MM.1S (cell line): ENCODE results near the gene RNF144B.
"Not testable (repeated sequence)": the region's sequence is repeated elsewhere in the genome, so short reads cannot be mapped to it uniquely, and the experiment has no call there.

ENCODE experiments used
- DNase-seq: peaks from one replicate; pipeline ENCODE4 v3.0.0-alpha.2; 2015
- H2AFZ ChIP-seq: fragments of 300-600 bp; sonication (generic); 2 replicates; pipeline ENCODE4 v1.6.0; 2016; ENCODE audit warnings: antibody characterized with exemption, low read length
- H3F3A ChIP-seq: fragments of 300-600 bp; sonication (generic); 2 replicates; pipeline ENCODE4 v1.6.1; 2016; ENCODE audit warnings: mild to moderate bottlenecking, antibody characterized with exemption, low read length, moderate library complexity, mixed read lengths; ENCODE audit not compliant: insufficient read depth
- H3K27ac ChIP-seq: fragments of 300-600 bp; sonication (generic); 2 replicates; pipeline ENCODE4 v1.5.1; 2016; ENCODE audit warnings: mild to moderate bottlenecking, low read length
- H3K27me3 ChIP-seq: fragments of 300-600 bp; sonication (generic); replicated peaks from 2 replicates; pipeline ENCODE4 v1.6.0; 2016; ENCODE audit warnings: low read length; ENCODE audit not compliant: insufficient read depth
- H3K36me3 ChIP-seq: fragments of 300-600 bp; sonication (generic); replicated peaks from 2 replicates; pipeline ENCODE4 v1.6.1; 2016; ENCODE audit warnings: mild to moderate bottlenecking, low read length, mixed read lengths; ENCODE audit not compliant: insufficient read depth
- H3K4me1 ChIP-seq: fragments of 300-600 bp; sonication (generic); 2 replicates; pipeline ENCODE4 v1.6.1; 2016; ENCODE audit warnings: low read length, mixed read lengths
- H3K4me2 ChIP-seq: fragments of 300-600 bp; sonication (generic); 2 replicates; pipeline ENCODE4 v1.6.0; 2016; ENCODE audit warnings: low read depth, low read length
- H3K4me3 ChIP-seq: fragments of 300-600 bp; sonication (generic); 2 replicates; pipeline ENCODE4 v1.5.1; 2016; ENCODE audit warnings: low read length, mixed read lengths
- H3K79me2 ChIP-seq: fragments of 300-600 bp; sonication (generic); 2 replicates; pipeline ENCODE4 v1.6.1; 2016; ENCODE audit warnings: mixed run types, low read length, mixed read lengths
- H3K9ac ChIP-seq: fragments of 300-600 bp; sonication (generic); 2 replicates; pipeline ENCODE4 v1.6.1; 2016; ENCODE audit warnings: low read length, mixed read lengths
- H3K9me2 ChIP-seq: fragments of 300-600 bp; sonication (generic); replicated peaks from 2 replicates; pipeline ENCODE4 v1.6.1; 2016; ENCODE audit warnings: mild to moderate bottlenecking, low read length, mixed read lengths; ENCODE audit not compliant: insufficient read depth
- H3K9me3 ChIP-seq: fragments of 300-600 bp; sonication (generic); replicated peaks from 2 replicates; pipeline ENCODE4 v1.6.1; 2016; ENCODE audit warnings: mild to moderate bottlenecking, low read length, mixed read lengths; ENCODE audit not compliant: insufficient read depth
- H4K20me1 ChIP-seq: fragments of 300-600 bp; sonication (generic); 2 replicates; pipeline ENCODE4 v1.6.1; 2016; ENCODE audit warnings: mild to moderate bottlenecking, low read length, moderate library complexity, mixed read lengths; ENCODE audit not compliant: insufficient read depth
- EZH2 ChIP-seq: fragments of 300-600 bp; sonication (generic); optimal IDR thresholded peaks from 2 replicates; pipeline ENCODE3; 2017; ENCODE audit warnings: low read depth, mild to moderate bottlenecking, antibody characterized with exemption, low read length, mixed read lengths
- EZH2phosphoT487 ChIP-seq: fragments of 300-600 bp; sonication (generic); IDR thresholded peaks from 2 replicates; pipeline ENCODE4 v1.6.1; 2018; ENCODE audit warnings: antibody characterized with exemption, low read length
- TF ChIP-seq, protein P1 (sequence below): fragments of 300-600 bp; sonication (generic); IDR thresholded peaks from 2 replicates; pipeline ENCODE4 v1.5.1; 2016; ENCODE audit warnings: antibody characterized with exemption, low read length, mixed read lengths

Gene RNF144B

GRCh38 chr6:18362058-18362561, 25.0 kb upstream of the RNF144B start:
- H3K9ac ChIP-seq = no peak overlapping the region
- no peak for DNase-seq

DNA sequence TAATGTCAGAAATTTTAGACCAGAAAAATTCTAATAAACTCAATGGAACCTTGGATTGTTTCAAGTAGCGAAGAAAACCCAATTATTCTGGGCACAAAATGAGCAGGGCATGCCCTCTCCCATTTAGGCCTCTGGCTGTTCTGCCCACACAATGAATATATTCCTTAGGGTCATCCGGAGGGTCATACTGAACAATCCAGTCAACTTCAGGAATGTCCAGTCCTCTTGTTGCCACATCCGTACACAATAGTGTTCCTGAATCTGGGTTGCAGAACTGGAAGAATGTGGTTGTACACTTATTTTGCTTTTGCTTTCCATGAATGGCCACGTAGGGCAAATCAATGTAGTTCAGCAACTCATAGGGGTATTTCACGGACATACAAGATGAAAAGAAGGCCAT, 23.4 kb upstream of the RNF144B start:
- TF ChIP-seq EZH2phosphoT487 = no peak
- TF ChIP-seq, protein P1, sequence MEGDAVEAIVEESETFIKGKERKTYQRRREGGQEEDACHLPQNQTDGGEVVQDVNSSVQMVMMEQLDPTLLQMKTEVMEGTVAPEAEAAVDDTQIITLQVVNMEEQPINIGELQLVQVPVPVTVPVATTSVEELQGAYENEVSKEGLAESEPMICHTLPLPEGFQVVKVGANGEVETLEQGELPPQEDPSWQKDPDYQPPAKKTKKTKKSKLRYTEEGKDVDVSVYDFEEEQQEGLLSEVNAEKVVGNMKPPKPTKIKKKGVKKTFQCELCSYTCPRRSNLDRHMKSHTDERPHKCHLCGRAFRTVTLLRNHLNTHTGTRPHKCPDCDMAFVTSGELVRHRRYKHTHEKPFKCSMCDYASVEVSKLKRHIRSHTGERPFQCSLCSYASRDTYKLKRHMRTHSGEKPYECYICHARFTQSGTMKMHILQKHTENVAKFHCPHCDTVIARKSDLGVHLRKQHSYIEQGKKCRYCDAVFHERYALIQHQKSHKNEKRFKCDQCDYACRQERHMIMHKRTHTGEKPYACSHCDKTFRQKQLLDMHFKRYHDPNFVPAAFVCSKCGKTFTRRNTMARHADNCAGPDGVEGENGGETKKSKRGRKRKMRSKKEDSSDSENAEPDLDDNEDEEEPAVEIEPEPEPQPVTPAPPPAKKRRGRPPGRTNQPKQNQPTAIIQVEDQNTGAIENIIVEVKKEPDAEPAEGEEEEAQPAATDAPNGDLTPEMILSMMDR = no peak
- no peak for TF ChIP-seq EZH2
- Histone ChIP-seq H2AFZ (no peak overlapping the region), H3K79me2 (no peaks in the 10 kb centered on the region), H3F3A (no peaks in the 10 kb centered on the region; the same call in 1 of the 2 replicates), H3K9ac (no peak overlapping the region), H3K27ac (no peak overlapping the region), H3K4me1 (peaks cover 24% of the 10 kb centered on the region), H3K27me3 (no peaks in the 10 kb centered on the region), H3K9me3 (no peaks in the 10 kb centered on the region), H4K20me1 (no peaks in the 10 kb centered on the region), H3K36me3 (no peaks in the 10 kb centered on the region), H3K4me2 (no peak overlapping the region), H3K9me2 (no peaks in the 10 kb centered on the region), H3K4me3 (no peak overlapping the region)
- DNase-seq = no peak

More at GRCh38 chr6:18362058-18362561, 25.0 kb upstream of the RNF144B start:
- H2AFZ ChIP-seq = no peak overlapping the region
- no peaks in the 10 kb centered on the region for H4K20me1 ChIP-seq
- no peaks in the 10 kb centered on the region for H3K79me2 ChIP-seq
- H3K36me3 ChIP-seq = no peaks in the 10 kb centered on the region
- H3K4me1 ChIP-seq = peaks cover 24% of the 10 kb centered on the region
- no peaks in the 10 kb centered on the region; the same call in 1 of the 2 replicates for H3F3A ChIP-seq
- H3K9me3 ChIP-seq = no peaks in the 10 kb centered on the region
- no peak overlapping the region for H3K27ac ChIP-seq
- TF ChIP-seq EZH2phosphoT487 (no peak), EZH2 (no peak)
- TF ChIP-seq, protein P1 = no peak
- H3K4me2 ChIP-seq = peak overlapping the region; percentile 13; the same call in 1 of the 2 replicates
- H3K4me3 ChIP-seq = no peak overlapping the region
- no peaks in the 10 kb centered on the region for H3K27me3 ChIP-seq
- no peaks in the 10 kb centered on the region for H3K9me2 ChIP-seq

DNA sequence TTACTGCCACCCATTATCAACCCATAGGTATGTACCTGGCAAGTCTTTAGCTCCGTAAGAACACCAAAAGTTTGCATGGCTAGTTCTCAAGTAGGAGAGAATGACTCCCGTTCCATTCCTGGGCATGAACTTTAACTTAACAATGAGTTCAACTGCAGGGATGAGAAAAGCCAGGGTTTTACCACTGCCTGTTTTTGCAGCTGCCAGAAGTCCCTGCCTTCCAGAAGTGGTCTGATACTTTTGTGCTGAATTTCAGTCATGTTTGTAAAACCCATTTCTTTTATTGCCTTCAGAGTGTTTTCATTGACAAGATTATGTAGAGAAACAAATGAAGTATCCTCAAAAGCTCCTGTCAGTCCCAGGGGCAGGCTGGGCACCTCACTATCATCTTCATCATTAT, 22.6 kb upstream of the RNF144B start:
- not testable (repeated sequence) for H3K27me3 ChIP-seq, H3K9ac ChIP-seq, H3F3A ChIP-seq, H3K27ac ChIP-seq, H3K4me3 ChIP-seq, H3K79me2 ChIP-seq, H3K9me2 ChIP-seq, DNase-seq, H2AFZ ChIP-seq, H3K4me2 ChIP-seq, H3K36me3 ChIP-seq, H3K9me3 ChIP-seq, H4K20me1 ChIP-seq
- peaks cover 23% of the 10 kb centered on the region for H3K4me1 ChIP-seq

- TF ChIP-seq, protein P1 = no peak
- TF ChIP-seq EZH2 (no peak), EZH2phosphoT487 (no peak)
- H2AFZ ChIP-seq = no peak overlapping the region
These were observed 19.8 kb upstream of the RNF144B start for GRCh38 chr6:18367371-18367770.

More at GRCh38 chr6:18367371-18367770, 19.8 kb upstream of the RNF144B start:
- Histone ChIP-seq H3F3A (no peaks in the 10 kb centered on the region), H3K36me3 (no peaks in the 10 kb centered on the region), H3K9ac (no peak overlapping the region), H3K9me2 (no peaks in the 10 kb centered on the region), H3K27me3 (no peaks in the 10 kb centered on the region), H3K27ac (no peak overlapping the region), H4K20me1 (no peaks in the 10 kb centered on the region), H3K9me3 (no peaks in the 10 kb centered on the region), H3K4me1 (peaks cover 2% of the 10 kb centered on the region; the same call in 1 of the 2 replicates), H3K79me2 (no peaks in the 10 kb centered on the region), H3K4me2 (no peak overlapping the region), H3K4me3 (no peak overlapping the region)
- no peak for DNase-seq
